Endothelial cell of hepatic sinusoid (primary cell): ENCODE results near the gene UAP1L1.

Experiments
- in situ Hi-C: cut with HindIII; loops from 2 replicates; pipeline ENCODE4 v1.10.0; 2017; ENCODE audit warnings: low sequenced_read_pairs

UAP1L1 gene

GRCh38 chr9:137041124-137041523 lies 36.2 kb upstream of the UAP1L1 start:
- in situ Hi-C loops, result no loop called here

GRCh38 chr9:137042751-137043727 lies 34.3 kb upstream of the UAP1L1 start:
- in situ Hi-C loops, result no loop called here

- in situ Hi-C loops, result no loop called here
These were observed 33.3 kb upstream of the UAP1L1 start for GRCh38 chr9:137044037-137044436.

GRCh38 chr9:137044502-137045177 lies 32.7 kb upstream of the UAP1L1 start:
- in situ Hi-C loops, result no loop called here

GRCh38 chr9:137045294-137046087 lies 31.8 kb upstream of the UAP1L1 start:
- in situ Hi-C loops, result no loop called here

- in situ Hi-C loops, result no loop called here
These were observed 31.1 kb upstream of the UAP1L1 start, which contains the start of gene NPDC1 for GRCh38 chr9:137046088-137046787. TSS of gene NPDC1 (minus strand) at chr9:137046177. CDS start at chr9:137045989, 188 bp downstream.

- in situ Hi-C loops, result no loop called here
These were observed 28.4 kb upstream of the UAP1L1 start for GRCh38 chr9:137048655-137049543.

GRCh38 chr9:137049544-137050449 lies 27.5 kb upstream of the UAP1L1 start:
- in situ Hi-C loops, result no loop called here

GRCh38 chr9:137050570-137050969 lies 26.7 kb upstream of the UAP1L1 start:
- in situ Hi-C loops, result no loop called here

GRCh38 chr9:137051145-137051724 lies 26.1 kb upstream of the UAP1L1 start:
- in situ Hi-C loops, result no loop called here

- in situ Hi-C loops, result no loop called here
These were observed 25.0 kb upstream of the UAP1L1 start for GRCh38 chr9:137052293-137052692.

GRCh38 chr9:137052998-137053943 lies 24.0 kb upstream of the UAP1L1 start:
- in situ Hi-C loops, result no loop called here

GRCh38 chr9:137053944-137054931 lies 23.1 kb upstream of the UAP1L1 start, which contains the start of gene ENTPD2:
TSS of gene ENTPD2 (minus strand) at chr9:137054061. CDS start at chr9:137053997, 64 bp downstream.
- in situ Hi-C loops, result no loop called here

- in situ Hi-C loops, result no loop called here
These were observed 22.4 kb upstream of the UAP1L1 start for GRCh38 chr9:137054932-137055384.
